Endothelial cell of umbilical vein (primary cell): ENCODE results near the gene PDK2. TPM values are rescaled to one million over a fixed set of nuclear protein-coding genes. Genes with fewer than 3 reads are reported as not detected.

Experiments
- BruUV-seq: library from RNA; stranded (reverse); fragments of 400-500 nt; replicated peaks from 2 replicates; lab custom pipeline; 2021; lab: Mats Ljungman, UMichigan
- CTCF ChIA-PET: fragments of 300-600, 350-600 bp; sonication (Branson Sonifier 250); formaldehyde crosslinking; loops from one replicate; lab custom pipeline; 2021; ENCODE audit warnings: antibody characterized with exemption, inconsistent platforms; lab: Charles Lee
- POLR2A ChIA-PET: fragments of 300-600, 350-600 bp; sonication (Branson Sonifier 250); formaldehyde crosslinking; loops from one replicate; lab custom pipeline; 2021; ENCODE audit warnings: antibody characterized with exemption, inconsistent platforms; lab: Charles Lee
- DNase-seq: peaks from one replicate; pipeline ENCODE4 v3.0.0-alpha.2; 2011; ENCODE audit warnings: low read depth, low spot score
- FAIRE-seq: peaks from 2 replicates; lab custom pipeline; 2011; peaks lifted over from hg19 to GRCh38; lab: Jason Lieb, UNC
- H2AFZ ChIP-seq: 2 replicates; pipeline ENCODE4 v1.6.0; 2012; ENCODE audit warnings: low read depth, low read length, control low read depth, inconsistent platforms
- H3K27ac ChIP-seq: 2 replicates; pipeline ENCODE4 v1.5.1; 2011; ENCODE audit warnings: low read depth, mild to moderate bottlenecking, control low read depth, low read length, moderate library complexity; ENCODE audit not compliant: insufficient read depth
- H3K27me3 ChIP-seq, 2 experiments: 2 replicates each; pipeline versions ENCODE4 v1.6.0 to v1.6.1; 2011; ENCODE audit warnings: low read length in 2 of 2, mixed read lengths in 1 of 2; ENCODE audit not compliant: control insufficient read depth in 2 of 2, insufficient read depth in 2 of 2
- H3K36me3 ChIP-seq, 2 experiments: 2 replicates in 1 of 2; 3 replicates in 1 of 2; pipeline ENCODE4 v1.5.1; 2011; ENCODE audit warnings: low read length in 2 of 2, mild to moderate bottlenecking in 1 of 2, moderate library complexity in 1 of 2; ENCODE audit not compliant: control insufficient read depth in 2 of 2, insufficient read depth in 2 of 2; ENCODE audit errors: extremely low read depth in 1 of 2
- H3K4me1 ChIP-seq: 3 replicates; pipeline ENCODE4 v1.5.1; 2011; ENCODE audit warnings: mild to moderate bottlenecking, low read length; ENCODE audit not compliant: control insufficient read depth, insufficient read depth; ENCODE audit errors: extremely low read depth
- H3K4me2 ChIP-seq: 2 replicates; pipeline ENCODE4 v1.6.1; 2011; ENCODE audit warnings: low read length, control low read depth, mixed read lengths; ENCODE audit not compliant: insufficient read depth
- H3K4me3 ChIP-seq, 3 experiments: fragments of 200-600 bp in 1 of 3; sonication (generic), shearing (Covaris generic) in 1 of 3; replicated peaks in 1 of 3; 2 replicates each; pipeline ENCODE4 v1.5.1; 2011 to 2016; ENCODE audit warnings: control low read depth in 3 of 3, low read length in 3 of 3, mild to moderate bottlenecking in 2 of 3, inconsistent platforms in 1 of 3, low read depth in 1 of 3, moderate library complexity in 1 of 3; ENCODE audit not compliant: insufficient read depth in 1 of 3
- H3K79me2 ChIP-seq: 2 replicates; pipeline ENCODE4 v1.6.0; 2012; ENCODE audit warnings: low read length, inconsistent platforms; ENCODE audit not compliant: control insufficient read depth, insufficient read depth
- H3K9ac ChIP-seq: replicated peaks from 2 replicates; pipeline ENCODE3; 2011; ENCODE audit warnings: low read length, control low read depth; ENCODE audit not compliant: insufficient read depth; ENCODE audit errors: extremely low read depth
- H3K9me1 ChIP-seq: replicated peaks from 3 replicates; pipeline ENCODE4 v1.6.0; 2011; ENCODE audit warnings: mild to moderate bottlenecking, low read length; ENCODE audit not compliant: control insufficient read depth, insufficient read depth; ENCODE audit errors: extremely low read depth
- H3K9me3 ChIP-seq: replicated peaks from 2 replicates; pipeline ENCODE4 v1.5.1; 2012; ENCODE audit warnings: low read length, inconsistent platforms; ENCODE audit not compliant: control insufficient read depth, insufficient read depth
- H4K20me1 ChIP-seq: replicated peaks from 2 replicates; pipeline ENCODE3; 2011; ENCODE audit warnings: mild to moderate bottlenecking, low read length; ENCODE audit not compliant: control insufficient read depth, insufficient read depth; ENCODE audit errors: extremely low read depth
- EZH2 ChIP-seq: IDR thresholded peaks from 2 replicates; pipeline ENCODE4 v1.6.1; 2012; ENCODE audit warnings: borderline replicate concordance, low read depth, mild to moderate bottlenecking, moderate library complexity, low read length, inconsistent platforms; ENCODE audit not compliant: severe bottlenecking
- FOS ChIP-seq: IDR thresholded peaks from 2 replicates; pipeline ENCODE4 v1.6.1; 2011; ENCODE audit warnings: mild to moderate bottlenecking, low read length, moderate library complexity, borderline replicate concordance; ENCODE audit not compliant: insufficient read depth
- GATA2 ChIP-seq: IDR thresholded peaks from 2 replicates; pipeline ENCODE4 v1.7.0; 2011; ENCODE audit warnings: low read depth, mild to moderate bottlenecking, moderate library complexity, mixed read lengths, low read length; ENCODE audit not compliant: insufficient read length, insufficient read depth
- JUN ChIP-seq: IDR thresholded peaks from 2 replicates; pipeline ENCODE4 v1.6.1; 2011; ENCODE audit warnings: borderline replicate concordance, low read depth; ENCODE audit not compliant: insufficient read length, insufficient read depth
- MAX ChIP-seq: IDR thresholded peaks from 2 replicates; pipeline ENCODE4 v1.6.1; 2011; ENCODE audit not compliant: insufficient read depth, insufficient read length
- MYC ChIP-seq: IDR thresholded peaks from one replicate; pipeline ENCODE4 v1.6.1; 2011; ENCODE audit warnings: mild to moderate bottlenecking, low read depth, low read length
- POLR2A ChIP-seq: IDR thresholded peaks from 2 replicates; pipeline ENCODE4 v1.6.1; 2012; ENCODE audit warnings: low read depth, mild to moderate bottlenecking, control low read depth, low read length
- POLR2AphosphoS5 ChIP-seq: IDR thresholded peaks from 2 replicates; pipeline ENCODE4 v1.6.1; 2012; ENCODE audit warnings: low read depth, mild to moderate bottlenecking, control low read depth, low read length, moderate library complexity; ENCODE audit not compliant: insufficient read depth
- dilution Hi-C: fragments of 300-500 bp; cut with MboI; formaldehyde crosslinking; loops from one replicate; pipeline ENCODE4 v1.15.0; 2019; ENCODE audit warnings: low sequenced_read_pairs; ENCODE audit not compliant: extremely low pct_ligation_motif_present
- intact Hi-C: fragments of 100-400 bp; cut with micrococcal nuclease; formaldehyde crosslinking; loops from one replicate; pipeline ENCODE4 v1.10.0; 2022
- polyA plus RNA-seq, 4 experiments: library from polyadenylated mRNA; depleted of rRNA in 3 of 4; stranded (reverse) in 3 of 4; unstranded in 1 of 4; fragments of >200 nt; gene quantifications; 2 replicates each; pipeline versions ENCODE4 v1.2.1 to v1.2.3, GENCODE V29; 2011 to 2012; ENCODE audit warnings: missing spikeins in 1 of 4
- total RNA-seq: library from RNA; stranded (reverse); gene quantifications from 2 replicates; pipeline ENCODE4 v1.2.3, GENCODE V29; 2021
- TF ChIP-seq, protein P1 (sequence below), 2 donors: IDR thresholded peaks; 1 replicate in 1 of 2; 2 replicates in 1 of 2; pipeline ENCODE4 v1.5.1; 2011; ENCODE audit warnings: low read length in 2 of 2, mild to moderate bottlenecking in 2 of 2, moderate library complexity in 2 of 2, control low read depth in 1 of 2, inconsistent platforms in 1 of 2, low read depth in 1 of 2; ENCODE audit not compliant: insufficient read depth in 1 of 2; ENCODE audit errors: extremely low read depth in 1 of 2

Gene PDK2
- total and polyA plus RNA-seq, 2 donors (not counting 3 experiments of a cell fraction or from before 2014, with no cell fraction given): 21.3 to 114 TPM

DNA sequence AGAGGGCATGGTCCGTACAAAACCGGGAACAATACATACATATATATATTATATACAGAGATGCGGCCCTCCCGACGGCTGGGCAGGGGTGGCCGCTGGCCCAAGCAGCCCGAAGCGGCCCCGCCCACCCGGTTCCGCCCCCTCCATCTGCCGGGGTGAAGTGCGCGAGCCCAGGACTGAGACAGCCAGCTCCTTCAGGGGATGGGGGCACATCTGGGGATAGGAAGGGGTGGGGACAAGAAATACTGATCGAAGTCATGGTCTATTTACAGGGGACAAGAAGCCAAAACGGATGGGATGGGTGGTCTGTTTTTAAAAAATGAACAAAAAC lies 38.6 kb downstream of the PDK2 start:
- no TSS peak for BruUV-seq
- Histone ChIP-seq H3K27ac (no peak overlapping the region), H3K9me1 (no peaks in the 10 kb centered on the region), H2AFZ (no peak overlapping the region), H3K4me2 (no peak overlapping the region), H3K27me3 (no peaks in the 10 kb centered on the region), H3K9me3 (no peaks in the 10 kb centered on the region), H3K79me2 (no peaks in the 10 kb centered on the region), H3K4me3 (no peak overlapping the region), H4K20me1 (no peaks in the 10 kb centered on the region), H3K9ac (no peak overlapping the region), H3K4me1 (peaks cover 5% of the 10 kb centered on the region), H3K36me3 (peaks cover 13 to 43% of the 10 kb centered on the region in 2 experiments)
- dilution Hi-C loops: no loop called here
- intact Hi-C loops: no loop called here
- CTCF ChIA-PET: interaction anchor here (1.1 to 1.5 kb wide), 2 partner anchors 18 to 19 kb away, joined by 3 read pairs; no protein-coding TSS in a partner anchor
- no peak for FAIRE-seq
- POLR2A ChIA-PET: no interaction called here
- no peak for DNase-seq
- TF ChIP-seq POLR2AphosphoS5 (no peak), GATA2 (no peak), POLR2A (no peak), FOS (no peak), MYC (no peak), JUN (no peak), MAX (no peak), EZH2 (no peak)
- TF ChIP-seq, protein P1, sequence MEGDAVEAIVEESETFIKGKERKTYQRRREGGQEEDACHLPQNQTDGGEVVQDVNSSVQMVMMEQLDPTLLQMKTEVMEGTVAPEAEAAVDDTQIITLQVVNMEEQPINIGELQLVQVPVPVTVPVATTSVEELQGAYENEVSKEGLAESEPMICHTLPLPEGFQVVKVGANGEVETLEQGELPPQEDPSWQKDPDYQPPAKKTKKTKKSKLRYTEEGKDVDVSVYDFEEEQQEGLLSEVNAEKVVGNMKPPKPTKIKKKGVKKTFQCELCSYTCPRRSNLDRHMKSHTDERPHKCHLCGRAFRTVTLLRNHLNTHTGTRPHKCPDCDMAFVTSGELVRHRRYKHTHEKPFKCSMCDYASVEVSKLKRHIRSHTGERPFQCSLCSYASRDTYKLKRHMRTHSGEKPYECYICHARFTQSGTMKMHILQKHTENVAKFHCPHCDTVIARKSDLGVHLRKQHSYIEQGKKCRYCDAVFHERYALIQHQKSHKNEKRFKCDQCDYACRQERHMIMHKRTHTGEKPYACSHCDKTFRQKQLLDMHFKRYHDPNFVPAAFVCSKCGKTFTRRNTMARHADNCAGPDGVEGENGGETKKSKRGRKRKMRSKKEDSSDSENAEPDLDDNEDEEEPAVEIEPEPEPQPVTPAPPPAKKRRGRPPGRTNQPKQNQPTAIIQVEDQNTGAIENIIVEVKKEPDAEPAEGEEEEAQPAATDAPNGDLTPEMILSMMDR (IDR thresholded peaks at IDR 0.05; ENCODE audit: extremely low read depth in 1 of 2, insufficient read depth in 1 of 2, low read depth in 1 of 2, low read length in 2 of 2): no peak
